GM19395 (cell line): ENCODE measurements around the gene USP8.
"Not testable (repeated sequence)": the region's sequence is repeated elsewhere in the genome, so short reads cannot be mapped to it uniquely, and the experiment has no call there.

Experiments used
- ATAC-seq: cut with Tn5 transposase; IDR thresholded peaks from one replicate; pipeline ENCODE4 v1.9.1; 2021; ENCODE audit warnings: mild to moderate bottlenecking, moderate library complexity; ENCODE audit not compliant: unreplicated experiment

The USP8 gene

DNA sequence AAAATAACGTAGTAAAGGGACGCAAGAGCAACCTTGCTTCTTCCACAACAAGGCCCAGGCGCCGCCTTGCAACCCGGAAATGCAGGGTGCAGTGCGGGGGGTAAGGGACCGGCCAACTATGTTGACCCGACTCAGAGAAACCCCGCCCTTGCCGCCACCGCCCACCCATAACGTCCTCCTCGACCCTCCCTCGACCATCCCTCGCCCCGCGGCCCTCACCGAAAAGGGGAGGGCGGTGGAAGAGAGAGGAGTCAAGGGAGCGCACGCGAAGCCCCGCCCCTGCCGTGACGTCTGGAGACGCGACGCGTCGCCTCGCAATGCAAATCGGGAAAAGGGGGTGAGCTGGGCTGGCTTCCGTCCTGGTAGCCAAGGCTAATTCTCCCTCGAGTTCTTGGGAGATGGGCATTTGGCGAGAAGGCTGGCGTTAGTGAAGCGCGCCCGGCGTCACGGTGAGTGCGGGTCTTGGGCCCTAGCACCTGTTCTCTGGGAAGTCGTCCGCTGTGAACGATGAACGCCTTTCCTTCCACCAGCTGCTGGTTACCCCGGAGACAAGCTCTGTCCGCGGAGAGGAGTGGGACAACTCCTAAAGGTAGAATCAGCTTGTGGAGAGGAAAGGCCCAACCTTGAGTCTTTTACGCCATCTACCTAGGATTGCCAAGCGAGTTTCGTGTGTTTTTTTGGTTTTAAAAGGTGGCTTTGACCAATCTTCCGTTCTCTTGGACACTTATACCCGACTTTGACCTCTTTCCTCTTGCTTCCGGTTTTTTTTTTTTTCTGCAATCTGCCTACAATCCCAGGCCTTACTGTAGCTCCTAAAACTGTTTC is at the start of gene USP8:
TSS of gene USP8 (plus strand) at position 340 of the 825 bp plus-strand sequence. CDS start 14,669 bp downstream, outside the sequence.
- peak; percentile 95 for ATAC-seq

DNA sequence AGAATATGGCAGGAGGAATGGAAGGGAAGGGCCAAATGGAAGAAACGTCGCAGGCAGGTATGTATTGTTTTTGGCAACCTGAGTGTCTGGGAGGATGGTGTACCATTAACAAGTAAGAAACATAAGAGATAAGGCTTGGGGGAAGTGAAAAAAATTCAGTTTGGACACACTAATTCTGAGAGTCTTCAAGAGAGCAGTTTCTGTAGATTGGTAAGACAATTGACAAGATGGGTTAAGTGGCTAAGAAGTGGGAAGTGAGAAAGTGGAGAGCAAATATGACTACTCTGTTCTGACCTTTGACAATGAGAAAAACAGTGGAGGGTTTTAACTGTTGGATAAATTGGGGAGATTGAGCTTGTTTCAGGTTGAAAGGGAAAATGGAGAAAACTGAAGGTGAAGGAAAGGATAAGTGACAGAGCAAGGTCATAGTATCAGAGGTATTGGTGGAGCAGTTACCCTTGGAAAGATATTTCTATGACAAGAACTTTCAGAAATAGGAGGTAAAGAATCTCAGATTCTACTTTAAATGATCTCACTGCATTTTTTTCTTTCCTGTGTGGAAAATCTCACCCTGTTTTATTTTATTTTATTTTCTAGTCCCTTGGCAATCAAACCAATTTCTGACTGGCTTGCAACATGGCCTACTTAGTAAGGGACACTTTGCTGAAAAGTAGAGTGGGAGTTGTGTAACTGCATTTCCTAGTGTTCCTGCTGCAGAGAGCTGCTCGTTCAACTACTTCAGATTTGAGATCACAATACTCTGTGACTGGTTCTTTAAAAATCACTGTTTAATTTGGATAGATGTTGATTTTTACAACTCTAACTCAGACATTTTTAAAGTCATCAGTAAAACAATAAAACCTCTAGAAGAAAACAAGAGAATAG is 46.1 kb upstream of the USP8 start:
- ATAC-seq: peak; percentile 100

DNA sequence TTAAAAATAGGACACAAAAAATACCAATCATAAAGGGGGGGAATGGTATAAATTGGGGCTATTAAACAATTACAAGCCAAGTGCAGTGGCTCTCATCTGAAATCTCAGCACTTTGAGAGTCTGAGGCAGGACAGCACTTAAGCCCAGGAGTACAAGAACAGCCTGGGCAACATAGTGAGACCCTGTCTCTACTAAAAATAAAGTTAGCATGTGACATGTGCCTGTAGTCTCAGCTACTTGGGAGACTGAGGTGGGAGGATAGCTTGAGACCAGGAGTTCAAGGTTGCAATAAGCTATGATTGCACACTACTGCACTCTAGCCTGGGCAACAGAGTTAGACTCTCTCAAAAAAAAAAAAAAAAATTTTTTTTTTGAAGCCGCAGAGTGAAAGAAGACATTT is 45.4 kb upstream of the USP8 start:
- ATAC-seq: no peak

DNA sequence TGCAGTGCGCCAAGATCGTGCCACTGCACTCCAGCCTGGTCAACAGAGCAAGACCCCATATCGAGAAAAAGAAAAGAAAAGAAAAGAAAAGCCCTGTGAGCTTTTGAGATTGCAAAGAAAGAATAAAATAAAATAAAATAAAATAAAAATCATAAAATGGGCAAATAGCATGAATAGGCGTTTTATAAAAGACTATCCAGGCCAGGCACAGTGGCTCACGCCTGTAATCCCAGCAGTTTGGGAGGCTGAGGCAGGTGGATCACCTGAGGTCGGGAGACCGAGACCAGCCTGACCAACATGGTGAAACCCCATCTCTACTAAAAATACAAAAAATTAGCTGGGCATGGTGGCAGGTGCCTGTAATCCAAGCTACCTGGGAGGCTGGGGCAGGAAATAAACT is 44.8 kb upstream of the USP8 start:
- ATAC-seq: not testable (repeated sequence)

DNA sequence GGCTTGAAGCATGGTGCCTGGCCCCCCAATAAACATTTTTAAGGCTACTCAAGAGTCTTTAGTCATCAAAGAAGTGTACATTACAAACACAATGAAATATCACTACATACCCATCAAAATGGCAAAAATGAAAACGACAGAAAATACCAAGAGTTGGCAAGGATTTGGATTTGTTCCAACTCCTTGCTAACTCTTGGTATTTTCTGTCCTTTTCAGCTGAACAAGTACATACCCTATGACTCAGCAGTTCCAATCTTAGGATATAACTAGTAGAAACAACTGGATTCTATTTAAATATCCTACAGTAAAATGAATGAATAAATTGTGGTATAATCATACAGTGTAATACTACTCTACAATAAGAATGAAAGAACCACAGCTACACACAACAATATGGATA is 44.1 kb upstream of the USP8 start:
- no peak for ATAC-seq

DNA sequence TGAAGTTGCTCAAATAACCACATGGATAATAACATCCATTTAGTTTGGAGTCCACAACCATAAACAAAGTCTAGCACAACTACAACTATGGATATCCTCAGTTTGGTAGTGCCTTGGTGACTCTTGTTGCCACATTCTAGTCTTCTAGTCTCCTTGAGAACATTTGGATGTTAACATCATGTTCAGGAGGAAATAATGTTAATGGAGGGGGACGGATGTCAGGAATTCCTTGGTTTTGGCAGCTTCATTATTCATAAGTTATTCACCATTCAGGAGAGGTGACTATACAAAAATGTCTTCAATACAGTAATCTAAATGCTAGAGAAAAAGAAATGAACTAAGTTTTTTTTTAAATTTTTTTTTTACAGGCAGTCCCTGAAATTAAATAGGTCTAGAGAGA is 42.8 kb upstream of the USP8 start:
- ATAC-seq: no peak

DNA sequence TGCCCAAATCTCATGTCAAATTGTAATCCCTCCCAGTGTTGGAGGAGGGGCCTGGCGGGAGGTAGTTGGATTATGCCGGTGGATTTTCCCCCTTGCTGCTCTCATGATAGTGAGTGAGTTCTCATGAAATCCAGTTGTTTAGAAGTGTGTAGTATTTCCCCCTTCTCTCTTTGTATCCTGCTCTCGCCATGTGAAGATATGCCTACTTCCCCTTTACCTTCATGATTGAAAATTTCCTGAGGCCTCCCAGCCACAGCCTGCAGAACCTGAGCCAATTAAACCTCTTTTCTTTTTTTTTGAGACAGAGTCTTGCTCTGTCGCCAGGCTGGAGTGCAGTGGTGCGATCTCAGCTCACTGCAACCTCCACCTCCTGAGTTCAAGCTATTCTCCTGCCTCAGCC is 41.8 kb upstream of the USP8 start:
- ATAC-seq: not testable (repeated sequence)

DNA sequence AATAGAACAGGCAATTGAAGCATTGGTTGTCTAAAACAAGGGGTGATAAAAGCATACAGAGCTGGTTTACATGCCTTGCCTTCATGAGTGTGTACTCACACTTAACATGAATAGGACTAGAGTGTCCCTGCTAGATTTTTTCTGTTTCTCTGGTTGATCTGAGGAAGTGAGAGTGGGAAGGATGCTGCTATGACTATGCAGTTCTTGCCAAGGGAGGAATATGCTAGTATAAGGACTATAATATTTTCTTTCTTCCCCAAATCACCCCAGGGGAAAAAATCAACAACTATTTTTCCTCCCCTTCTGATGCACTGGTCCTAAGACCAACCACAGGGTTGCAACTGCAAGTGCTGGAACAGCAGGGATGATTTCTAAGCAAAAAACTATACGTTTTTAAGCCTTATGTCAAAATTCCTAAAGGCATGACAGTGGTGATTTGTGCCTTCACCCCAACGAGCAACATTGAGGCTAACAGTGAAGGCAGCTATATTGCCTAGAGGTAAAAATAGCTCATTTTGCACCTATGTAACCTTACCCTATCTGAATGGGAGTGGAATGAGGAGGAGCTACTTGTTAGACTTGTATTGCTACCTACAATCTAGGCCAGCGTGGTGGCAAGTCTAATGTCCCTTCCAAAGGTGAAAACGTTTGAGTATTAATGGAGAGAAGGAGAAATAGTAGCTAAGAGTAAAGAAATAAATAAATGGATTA is 33.5 kb upstream of the USP8 start:
- peak; percentile 95 for ATAC-seq

DNA sequence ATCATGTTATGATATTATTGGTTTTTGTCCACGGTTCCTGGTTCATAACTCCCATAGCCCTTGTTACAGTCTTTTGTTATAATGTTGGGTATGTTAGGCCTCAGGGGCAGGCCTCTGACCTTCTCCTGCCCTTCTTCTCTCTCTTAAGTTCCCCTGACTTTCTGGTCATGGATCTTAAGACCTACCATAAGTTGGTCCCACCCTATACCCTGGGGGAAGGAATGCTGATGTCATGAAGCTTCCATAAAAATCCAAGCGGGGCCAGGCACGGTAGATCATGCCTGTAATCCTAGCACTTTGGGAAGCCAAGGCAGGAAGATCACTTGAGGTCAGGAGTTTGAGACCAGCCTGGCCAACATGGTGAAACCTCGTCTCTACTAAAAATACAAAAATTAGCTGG is 32.6 kb upstream of the USP8 start:
- ATAC-seq: not testable (repeated sequence)

DNA sequence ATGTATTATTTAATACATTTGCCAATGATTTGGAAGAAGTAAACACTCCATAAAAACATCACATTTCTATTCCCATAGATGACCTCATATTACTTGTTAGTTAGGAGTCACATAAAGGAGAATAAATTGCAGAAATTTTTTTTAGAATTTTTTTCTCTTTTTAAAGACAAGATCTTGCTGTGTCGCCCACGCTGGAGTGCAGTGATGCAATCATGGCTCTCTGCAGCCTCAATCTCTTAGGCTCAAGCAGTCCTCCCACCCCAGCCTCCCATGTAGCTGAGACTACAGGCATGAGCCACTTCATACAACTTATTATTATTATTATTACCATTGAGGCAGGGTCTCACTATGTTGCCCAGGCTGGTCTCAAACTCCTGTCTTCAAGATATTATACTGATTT is 12.3 kb upstream of the USP8 start:
- ATAC-seq: no peak

DNA sequence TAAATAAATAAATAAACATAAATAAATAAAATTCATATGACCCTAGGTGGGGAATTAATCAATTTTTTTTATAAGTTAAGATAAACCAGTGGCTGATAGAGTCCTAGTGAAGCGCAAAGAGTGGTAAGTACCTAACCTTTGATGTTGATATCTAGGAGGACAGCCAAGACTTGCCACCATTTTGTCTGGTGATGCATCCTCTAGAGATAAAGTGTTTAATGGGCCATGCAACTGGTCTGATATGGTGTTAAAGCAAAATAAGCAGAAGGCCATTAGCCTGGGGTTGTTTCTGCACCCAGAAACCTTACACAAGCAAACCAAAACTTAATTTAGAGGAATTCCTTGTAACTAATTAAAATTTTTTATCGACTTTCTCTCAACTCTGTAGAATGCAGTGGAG is 9.6 kb upstream of the USP8 start:
- no peak for ATAC-seq

DNA sequence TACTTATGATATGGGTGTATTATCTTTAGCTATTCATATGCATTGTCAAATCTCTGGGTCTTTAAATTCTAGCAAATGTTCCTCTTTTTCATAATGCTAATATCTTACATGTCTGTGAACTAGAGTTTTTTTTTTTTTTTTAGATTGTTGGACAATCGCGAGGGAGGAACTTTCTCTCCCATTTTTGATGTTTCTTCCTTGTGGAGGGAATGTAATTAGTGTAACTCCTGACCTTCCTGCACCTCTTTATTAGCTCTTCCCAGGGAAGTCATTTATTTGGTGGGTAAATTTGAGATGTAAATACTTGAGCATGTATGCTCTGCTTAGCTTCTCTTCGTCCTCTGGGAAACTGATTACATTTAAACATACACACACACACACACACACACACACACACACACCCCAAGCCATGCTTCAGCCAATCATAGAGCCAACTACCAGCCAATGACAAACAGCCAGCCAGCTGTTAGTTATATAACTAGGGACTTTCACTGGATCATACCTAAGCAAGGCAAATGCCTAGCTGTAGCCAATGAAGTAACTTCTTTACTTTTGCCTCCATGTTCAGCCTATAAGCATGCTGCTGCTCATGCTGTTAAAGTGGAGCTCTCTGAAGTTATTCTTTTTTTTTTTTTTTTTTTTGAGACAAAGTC is 8.3 kb upstream of the USP8 start:
- no peak for ATAC-seq

DNA sequence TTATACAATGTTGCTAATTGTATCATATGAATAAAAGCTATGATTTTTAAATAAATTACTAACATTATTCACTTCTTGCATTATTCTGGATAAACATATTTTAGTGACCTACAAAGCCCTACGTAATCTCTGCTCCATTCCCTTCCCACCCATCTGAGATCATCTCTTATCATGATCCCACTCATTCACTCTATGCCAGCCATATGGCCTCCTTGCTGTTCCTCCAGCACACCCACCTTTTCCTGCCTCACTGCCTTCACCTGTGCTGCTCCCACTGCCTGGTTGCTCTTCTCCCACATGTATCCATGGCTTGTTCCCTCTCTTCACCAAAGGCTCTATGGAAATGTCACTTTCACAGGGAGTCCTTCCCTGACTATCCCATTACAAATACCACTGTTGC is 7.3 kb upstream of the USP8 start:
- no peak for ATAC-seq

DNA sequence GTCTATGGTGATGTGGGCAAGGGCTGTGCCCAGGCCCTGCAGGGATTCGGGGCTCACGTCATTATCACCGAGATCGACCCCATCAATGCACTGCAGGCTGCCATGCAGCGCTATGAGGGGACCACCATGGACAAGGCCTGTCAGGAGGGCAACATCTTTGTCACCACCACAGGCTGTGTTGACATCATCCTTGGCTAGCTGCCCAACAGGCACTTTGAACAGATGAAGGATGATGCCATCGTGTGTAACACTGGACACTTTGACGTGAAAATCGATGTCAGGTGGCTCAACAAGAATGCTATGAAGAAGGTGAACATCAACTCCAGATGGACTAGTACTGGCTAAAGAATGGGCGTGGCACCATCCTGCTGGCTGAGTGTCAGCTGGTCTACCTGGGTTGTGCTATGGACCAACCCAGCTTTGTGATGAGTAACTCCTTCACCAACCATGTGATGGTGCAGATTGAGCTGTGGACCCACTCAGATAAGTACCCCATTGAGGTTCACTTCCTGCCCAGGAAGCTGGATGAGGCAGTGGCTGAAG is 6.1 kb upstream of the USP8 start:
- no peak for ATAC-seq

DNA sequence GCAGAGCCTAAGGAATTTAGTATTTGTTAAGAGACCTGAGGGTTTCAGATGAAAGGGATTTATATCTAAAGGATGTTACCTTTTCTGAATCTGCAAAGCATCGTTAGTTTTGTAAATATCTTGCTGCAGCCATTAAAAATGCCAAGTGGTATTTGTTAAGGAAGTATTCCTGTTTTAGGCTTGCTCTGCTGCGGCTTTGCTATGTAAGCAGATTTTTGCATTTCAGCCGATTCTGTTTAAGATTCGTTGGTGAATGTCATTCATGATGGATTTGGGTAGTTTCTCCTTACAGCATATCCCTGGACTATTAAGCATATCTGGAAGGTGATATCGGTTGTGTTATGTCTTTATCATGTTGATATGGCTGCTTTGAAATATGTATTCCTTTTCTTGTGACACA is 1.0 kb downstream of the USP8 start:
- ATAC-seq: no peak

DNA sequence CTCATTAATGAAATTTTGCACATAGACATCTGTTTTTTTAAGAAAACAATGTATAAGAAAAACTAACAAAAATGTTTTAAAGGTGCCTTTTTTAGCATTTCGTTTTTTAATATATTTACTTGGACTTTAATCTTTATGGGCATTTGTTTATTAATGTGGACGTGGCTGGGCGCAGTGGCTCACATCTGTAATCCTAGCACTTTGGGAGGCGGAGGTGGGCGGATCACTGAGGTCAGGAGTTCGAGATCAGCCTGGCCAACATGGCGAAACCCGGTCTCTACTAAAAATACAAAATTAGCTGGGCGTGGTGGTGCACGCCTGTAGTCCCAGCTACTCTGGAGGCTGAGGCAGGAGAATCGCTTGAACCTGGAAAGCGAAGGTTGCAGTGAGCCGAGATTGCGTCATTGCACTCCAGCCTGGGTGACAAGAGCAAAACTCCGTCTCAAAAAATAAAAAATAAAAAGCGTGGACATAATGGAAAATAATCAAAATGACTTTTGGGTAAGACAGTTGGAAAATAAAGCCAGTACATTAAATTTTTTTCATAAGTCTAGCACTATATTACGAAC is 1.6 kb downstream of the USP8 start:
- ATAC-seq: not testable (repeated sequence)

DNA sequence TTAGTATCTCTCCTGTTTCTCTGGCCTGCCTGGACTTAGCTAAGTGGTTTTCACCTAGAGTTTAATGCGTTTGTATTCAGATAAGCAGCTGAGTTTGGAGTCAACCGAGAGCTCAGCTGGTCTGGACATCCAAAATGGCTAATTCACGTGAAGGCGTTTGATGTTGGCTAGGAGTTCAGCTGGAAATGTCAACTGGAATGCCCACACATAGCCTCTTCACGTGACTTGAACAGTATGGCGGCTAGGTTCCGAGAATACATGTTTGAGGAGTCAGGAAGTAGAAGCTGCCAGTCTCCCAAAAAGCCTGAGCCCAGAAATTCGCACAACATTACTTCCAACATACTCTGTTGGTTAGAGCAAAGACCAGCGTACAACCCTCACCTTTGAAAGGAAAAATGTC is 2.2 kb downstream of the USP8 start:
- no peak for ATAC-seq

DNA sequence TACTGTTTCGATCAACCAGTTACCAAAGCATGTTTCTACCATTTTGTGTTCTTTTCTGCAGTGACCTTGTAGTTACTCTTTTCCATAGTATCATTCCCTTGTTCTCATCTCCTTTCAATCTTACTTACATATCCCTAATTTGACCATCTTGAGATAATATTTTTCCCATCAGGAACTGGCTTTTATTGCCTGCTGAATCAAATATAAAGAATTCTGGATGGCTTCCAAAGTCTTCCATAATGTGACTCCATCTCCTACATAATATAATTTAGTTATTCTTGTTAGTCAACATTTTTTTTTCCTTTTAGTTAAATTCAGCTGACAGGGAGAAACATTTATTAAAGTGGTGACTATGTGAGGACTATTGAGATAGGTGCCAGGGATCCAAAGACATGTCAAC is 7.0 kb downstream of the USP8 start:
- no peak for ATAC-seq

DNA sequence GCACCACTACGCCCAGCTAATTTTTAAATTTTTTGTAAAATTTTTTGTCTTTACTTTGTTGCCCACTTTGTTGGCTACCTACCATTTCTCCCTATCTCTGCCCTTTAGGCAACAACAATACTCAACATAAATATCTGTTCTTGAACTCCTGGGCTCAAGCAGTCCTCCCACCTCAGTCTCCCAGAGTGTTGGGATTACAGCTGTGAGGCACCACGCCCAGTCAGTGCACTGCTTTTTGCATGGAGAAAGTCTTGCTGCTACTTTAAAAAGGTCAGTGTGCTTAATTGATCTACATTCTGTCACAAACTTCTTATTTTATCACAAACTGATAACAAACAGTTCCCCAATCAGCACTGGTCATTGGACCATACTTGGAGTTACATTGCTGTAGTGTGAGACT is 8.0 kb downstream of the USP8 start:
- no peak for ATAC-seq

DNA sequence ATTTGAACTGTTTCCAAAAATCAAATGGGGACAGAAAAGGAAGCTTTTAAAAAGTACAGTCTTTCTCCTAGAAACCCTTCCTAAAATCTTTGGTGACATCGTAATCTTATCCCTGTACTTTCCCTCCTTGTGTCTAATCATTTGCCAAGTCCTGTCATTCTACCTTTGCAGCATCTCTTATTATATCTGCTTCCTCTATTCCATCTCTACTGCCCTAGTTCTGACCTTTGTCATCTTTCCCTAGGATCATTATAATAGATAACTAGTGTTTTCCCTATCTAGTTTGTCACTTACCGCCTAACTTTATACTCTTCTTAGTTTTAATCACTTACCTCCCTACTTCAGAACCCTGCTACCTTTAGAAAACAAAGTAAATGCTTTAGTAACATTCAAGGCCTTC is 11.6 kb downstream of the USP8 start:
- ATAC-seq: no peak
